ENCODE results near the gene HOXA6.

The HOXA6 gene

GRCh38 chr7:27104341-27105058 lies 43.1 kb downstream of the HOXA6 start:
- DNase-seq (ENCODE audit: low read depth), result no peak

DNA sequence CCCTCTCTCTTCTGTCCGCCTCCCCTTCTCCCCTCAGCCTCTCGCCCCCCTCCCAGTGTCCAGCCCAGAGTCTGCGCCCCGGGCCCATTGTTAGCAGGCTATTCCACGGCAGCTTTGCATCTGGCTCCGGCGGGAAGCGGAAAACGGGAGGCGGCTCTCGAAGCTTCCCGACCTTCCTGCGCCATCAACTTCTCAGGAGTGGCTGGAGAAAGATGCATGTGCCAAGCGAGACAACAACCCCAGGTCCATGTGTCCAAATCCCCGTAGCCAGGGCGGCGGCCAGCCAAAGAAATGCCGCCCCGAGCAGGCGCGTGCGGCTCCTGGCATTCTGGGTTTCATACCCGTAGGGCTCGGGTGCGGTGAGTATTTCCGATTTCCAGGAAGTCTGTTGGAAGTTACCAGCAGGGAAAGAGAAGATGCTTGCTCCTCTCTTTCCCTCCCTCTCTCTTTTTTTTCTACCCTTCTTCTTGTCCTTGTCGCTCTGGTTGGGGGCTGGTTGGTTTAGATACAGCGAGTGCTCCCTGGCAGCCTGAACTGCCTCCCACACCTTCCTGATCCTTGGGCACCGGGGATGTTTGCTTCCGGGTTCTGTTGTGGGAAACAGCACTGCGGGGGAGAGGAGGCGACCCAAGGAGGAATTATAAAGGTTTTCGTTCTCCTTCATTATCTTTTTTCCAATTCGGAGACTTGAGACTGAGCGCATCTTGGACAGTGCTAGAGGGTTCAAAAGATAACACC lies 43.9 kb downstream of the HOXA6 start:
- TF ChIP-seq, protein P1, sequence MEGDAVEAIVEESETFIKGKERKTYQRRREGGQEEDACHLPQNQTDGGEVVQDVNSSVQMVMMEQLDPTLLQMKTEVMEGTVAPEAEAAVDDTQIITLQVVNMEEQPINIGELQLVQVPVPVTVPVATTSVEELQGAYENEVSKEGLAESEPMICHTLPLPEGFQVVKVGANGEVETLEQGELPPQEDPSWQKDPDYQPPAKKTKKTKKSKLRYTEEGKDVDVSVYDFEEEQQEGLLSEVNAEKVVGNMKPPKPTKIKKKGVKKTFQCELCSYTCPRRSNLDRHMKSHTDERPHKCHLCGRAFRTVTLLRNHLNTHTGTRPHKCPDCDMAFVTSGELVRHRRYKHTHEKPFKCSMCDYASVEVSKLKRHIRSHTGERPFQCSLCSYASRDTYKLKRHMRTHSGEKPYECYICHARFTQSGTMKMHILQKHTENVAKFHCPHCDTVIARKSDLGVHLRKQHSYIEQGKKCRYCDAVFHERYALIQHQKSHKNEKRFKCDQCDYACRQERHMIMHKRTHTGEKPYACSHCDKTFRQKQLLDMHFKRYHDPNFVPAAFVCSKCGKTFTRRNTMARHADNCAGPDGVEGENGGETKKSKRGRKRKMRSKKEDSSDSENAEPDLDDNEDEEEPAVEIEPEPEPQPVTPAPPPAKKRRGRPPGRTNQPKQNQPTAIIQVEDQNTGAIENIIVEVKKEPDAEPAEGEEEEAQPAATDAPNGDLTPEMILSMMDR (conservative IDR thresholded peaks at IDR 0.05; ENCODE audit: low read depth, low read length), result no peak
- no peak for DNase-seq (ENCODE audit: low read depth)
- no peak overlapping the region for H3K4me3 ChIP-seq (ENCODE audit: low read length)

More at GRCh38 chr7:27104341-27105058, 43.1 kb downstream of the HOXA6 start:
- no peak overlapping the region for H3K4me3 ChIP-seq (ENCODE audit: low read length)
- TF ChIP-seq, protein P1 (conservative IDR thresholded peaks at IDR 0.05; ENCODE audit: low read depth, low read length), result no peak

DNA sequence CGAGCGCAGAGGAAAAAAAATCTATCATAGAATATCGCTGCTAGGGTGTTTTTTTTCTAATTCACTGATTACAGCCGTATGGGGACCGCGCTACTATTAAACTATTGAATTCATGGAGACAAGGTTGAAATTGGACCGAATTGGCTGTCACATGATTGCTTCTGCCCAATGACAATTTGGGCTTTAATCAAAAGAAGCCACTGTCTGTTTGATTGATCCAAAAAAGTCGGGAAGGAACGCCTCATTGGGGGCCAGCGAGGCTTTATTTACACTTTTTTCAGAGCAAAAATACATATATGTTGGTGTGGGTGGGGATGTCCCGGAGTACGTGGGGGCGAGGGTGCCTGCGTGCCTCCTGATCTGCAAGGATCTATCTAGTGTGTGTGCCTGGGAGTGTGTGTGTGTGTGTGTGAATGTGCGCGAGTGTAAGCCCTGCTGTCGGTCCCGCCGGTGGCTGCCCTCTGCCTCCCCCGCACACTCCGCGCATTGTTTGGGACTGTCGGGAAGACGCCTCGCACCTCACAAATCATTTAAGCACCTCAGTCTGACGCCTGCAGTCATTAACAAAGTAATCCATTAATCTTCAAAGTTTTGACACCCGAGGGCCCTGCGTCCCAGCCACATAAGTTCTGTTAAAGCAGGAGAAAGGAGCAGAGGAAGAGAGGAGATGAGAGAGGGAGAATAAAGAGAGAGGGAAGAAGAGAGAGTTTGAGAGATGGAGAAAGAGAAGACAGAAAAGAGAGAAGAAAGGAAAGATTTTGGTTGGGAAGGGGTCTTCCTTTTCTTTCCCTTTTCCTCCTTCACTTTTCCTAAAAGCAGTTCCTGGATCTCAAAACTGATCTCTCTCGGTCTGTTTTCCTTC lies 44.8 kb downstream of the HOXA6 start, which contains the start of gene HOXA2:
Gene HOXA2 (minus strand): TSS at position 103 of the 862 bp plus-strand sequence. CDS start 183 bp downstream, outside the sequence.
- TF ChIP-seq, protein P1 (conservative IDR thresholded peaks at IDR 0.05; ENCODE audit: low read depth, low read length), result no peak
- DNase-seq (ENCODE audit: low read depth), result no peak
- H3K4me3 ChIP-seq (ENCODE audit: low read length), result no peak within 1 kb of the TSS

DNA sequence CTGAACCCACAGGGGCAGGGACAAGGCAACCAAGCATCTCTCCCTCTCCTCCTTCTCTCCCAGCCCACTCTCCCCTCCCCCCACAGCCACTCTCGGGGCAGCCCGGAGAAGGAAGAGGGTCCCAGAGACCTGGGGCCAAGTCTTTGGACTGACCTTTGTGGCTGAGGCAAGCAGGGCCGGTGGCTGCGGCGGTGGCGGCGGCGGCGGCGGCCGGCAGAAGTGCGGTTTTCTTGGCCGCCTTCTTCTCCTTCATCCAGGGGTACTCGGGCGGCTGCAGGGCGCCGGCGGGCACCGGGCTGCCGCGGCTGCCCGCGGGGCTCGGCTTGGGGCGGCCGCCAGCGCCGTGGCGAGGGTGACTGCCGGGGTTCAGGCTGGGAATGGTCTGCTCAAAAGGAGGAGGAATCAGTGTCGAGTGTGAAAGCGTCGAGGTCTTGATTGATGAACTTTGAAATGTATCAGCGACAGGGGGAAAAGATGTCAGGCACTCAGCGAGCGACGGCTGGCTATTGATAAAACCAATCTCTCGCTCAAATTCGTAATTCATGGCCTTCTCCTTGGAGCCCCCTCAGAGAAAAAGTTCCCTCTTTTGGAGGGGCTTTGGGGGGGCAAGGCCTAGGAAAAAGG lies 45.5 kb downstream of the HOXA6 start:
- TF ChIP-seq, protein P1 (conservative IDR thresholded peaks at IDR 0.05; ENCODE audit: low read depth, low read length), result no peak
- H3K4me3 ChIP-seq (ENCODE audit: low read length), result no peak overlapping the region
- DNase-seq (ENCODE audit: low read depth), result no peak

DNA sequence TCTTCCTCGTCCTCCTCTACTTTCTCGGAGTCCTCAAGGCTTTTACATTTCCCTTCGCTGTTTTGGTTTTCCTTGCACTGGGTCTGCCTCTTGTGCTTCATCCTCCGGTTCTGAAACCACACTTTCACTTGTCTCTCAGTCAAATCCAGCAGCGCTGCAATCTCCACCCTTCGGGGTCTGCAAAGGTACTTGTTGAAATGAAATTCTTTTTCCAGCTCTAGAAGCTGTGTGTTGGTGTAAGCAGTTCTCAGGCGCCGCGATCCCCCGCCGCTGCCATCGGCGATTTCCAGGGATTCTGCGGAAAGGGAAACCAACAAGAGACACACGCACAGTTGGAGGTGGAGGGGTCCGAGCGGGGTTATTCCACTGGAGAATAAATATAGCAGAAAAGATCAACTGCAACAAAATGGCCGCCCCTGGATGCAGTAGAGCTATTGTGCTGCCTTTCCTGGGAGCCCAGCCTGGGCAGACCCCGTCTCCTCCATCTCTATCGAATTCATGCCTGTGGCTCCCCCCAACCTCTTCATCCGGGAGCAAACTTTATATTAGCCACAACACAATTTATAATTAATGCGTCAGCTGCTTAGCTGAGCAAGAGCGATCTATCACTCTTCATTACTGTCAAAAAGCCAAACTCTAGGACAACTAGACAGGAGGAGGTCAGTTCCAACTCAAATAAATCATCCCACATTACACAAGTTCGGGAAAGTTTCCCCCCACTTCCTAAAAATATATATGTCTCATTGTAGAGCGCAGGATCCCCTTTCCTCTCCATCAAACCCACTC lies 46.2 kb downstream of the HOXA6 start:
- DNase-seq (ENCODE audit: low read depth), result no peak
- TF ChIP-seq, protein P1 (conservative IDR thresholded peaks at IDR 0.05; ENCODE audit: low read depth, low read length), result no peak
- H3K4me3 ChIP-seq (ENCODE audit: low read length), result no peak overlapping the region

DNA sequence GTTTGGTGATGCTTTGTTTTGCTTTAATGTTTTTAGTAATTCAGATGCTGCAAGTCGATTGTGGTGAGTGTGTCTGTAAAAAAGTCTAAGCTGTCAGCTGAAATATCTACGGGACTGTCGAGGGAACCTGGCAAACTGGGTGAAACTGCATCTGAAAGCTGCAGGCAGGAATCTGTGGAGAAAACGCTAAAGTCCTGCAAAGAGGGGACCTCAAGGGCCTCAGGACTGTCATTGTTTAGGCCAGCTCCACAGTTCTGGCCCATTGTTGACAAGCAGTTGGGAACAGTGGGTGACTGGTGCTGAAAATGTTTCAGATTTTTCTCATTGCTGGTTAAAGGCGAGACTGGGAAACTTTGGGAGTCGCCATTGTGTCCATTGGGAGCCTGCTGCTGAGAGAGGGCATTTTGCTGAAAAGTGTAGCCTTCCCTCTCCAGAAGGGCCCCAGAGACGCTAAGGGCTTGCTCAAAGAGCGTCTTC lies 46.8 kb downstream of the HOXA6 start:
- no peak for DNase-seq (ENCODE audit: low read depth)
- TF ChIP-seq, protein P1 (conservative IDR thresholded peaks at IDR 0.05; ENCODE audit: low read depth, low read length), result no peak
- H3K4me3 ChIP-seq (ENCODE audit: low read length), result no peak overlapping the region

Data from retinal pigment epithelial cell (primary cell).